ENCODE measurements around the gene CHAF1B. TPM values are rescaled to one million over a fixed set of nuclear protein-coding genes. Genes with fewer than 3 reads are reported as not detected.

CHAF1B gene
- total and polyA plus RNA-seq, 9 donors = 2.4 to 5.7 (median 4.5) TPM

DNA sequence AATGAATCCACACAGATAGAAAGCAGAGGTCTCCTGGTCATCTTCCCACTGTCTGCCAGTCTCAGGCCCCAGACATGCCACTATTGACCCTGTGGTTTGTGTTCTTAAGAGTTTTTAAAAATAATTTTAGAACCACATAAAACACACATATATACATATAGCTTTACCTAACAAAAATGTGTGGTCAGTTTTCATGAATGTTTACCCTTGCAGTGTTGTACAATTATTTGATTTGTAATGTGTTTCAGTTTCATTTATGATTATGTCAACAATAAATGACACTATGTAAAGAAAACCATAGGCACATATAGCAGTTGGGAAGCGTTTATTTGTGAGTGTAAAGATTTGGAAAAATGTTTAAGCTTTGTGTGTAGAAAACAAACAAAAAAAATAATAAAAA is 17.1 kb downstream of the CHAF1B start:
- DNase-seq = no peak
- peaks cover 15% of the 10 kb centered on the region for H3K36me3 ChIP-seq (ENCODE audit: control insufficient read depth, insufficient read depth, low read length)
- WGBS (ENCODE audit: insufficient coverage) = no CpG with 5 or more reads among the region's 1 CpG

GRCh38 chr21:36403713-36404112 is 18.5 kb downstream of the CHAF1B start:
- no peak for DNase-seq
- H3K9me3 ChIP-seq (replicated peaks; ENCODE audit: control insufficient read depth, low read depth, low read length) = no peaks in the 10 kb centered on the region
- WGBS (ENCODE audit: insufficient coverage) = 81% methylated on average over 3 of the region's 5 CpGs

More for the DNA sequence above, 17.1 kb downstream of the CHAF1B start:
- Histone ChIP-seq H3K9me3 (replicated peaks; ENCODE audit: control insufficient read depth, low read depth, low read length) (no peaks in the 10 kb centered on the region), H3K27ac (ENCODE audit: low read length) (no peak overlapping the region), H3K27me3 (ENCODE audit: control insufficient read depth, insufficient read depth, low read length) (no peaks in the 10 kb centered on the region), H3K4me1 (ENCODE audit: control insufficient read depth, insufficient read depth, low read length) (no peaks in the 10 kb centered on the region), H3K4me3 (ENCODE audit: low read length) (no peak overlapping the region)

GRCh38 chr21:36408568-36408967 is 23.4 kb downstream of the CHAF1B start:
- Histone ChIP-seq H3K27me3 (ENCODE audit: control insufficient read depth, insufficient read depth, low read length) (no peaks in the 10 kb centered on the region), H3K4me3 (ENCODE audit: low read length) (no peak overlapping the region), H3K9me3 (replicated peaks; ENCODE audit: control insufficient read depth, low read depth, low read length) (no peaks in the 10 kb centered on the region), H3K36me3 (ENCODE audit: control insufficient read depth, insufficient read depth, low read length) (peaks cover 19% of the 10 kb centered on the region), H3K27ac (ENCODE audit: low read length) (no peak overlapping the region), H3K4me1 (ENCODE audit: control insufficient read depth, insufficient read depth, low read length) (no peaks in the 10 kb centered on the region)
- no peak for DNase-seq
- WGBS (ENCODE audit: insufficient coverage) = 80% methylated on average over 2 of the region's 6 CpGs

More at GRCh38 chr21:36403713-36404112, 18.5 kb downstream of the CHAF1B start:
- H3K27ac ChIP-seq (ENCODE audit: low read length) = no peak overlapping the region
- no peak overlapping the region for H3K4me3 ChIP-seq (ENCODE audit: low read length)
- H3K4me1 ChIP-seq (ENCODE audit: control insufficient read depth, insufficient read depth, low read length) = no peaks in the 10 kb centered on the region
- H3K36me3 ChIP-seq (ENCODE audit: control insufficient read depth, insufficient read depth, low read length) = peaks cover 11% of the 10 kb centered on the region
- H3K27me3 ChIP-seq (ENCODE audit: control insufficient read depth, insufficient read depth, low read length) = no peaks in the 10 kb centered on the region

GRCh38 chr21:36411301-36411700 is 26.1 kb downstream of the CHAF1B start:
- no peak for DNase-seq
- H3K27me3 ChIP-seq (ENCODE audit: control insufficient read depth, insufficient read depth, low read length) = no peaks in the 10 kb centered on the region
- no peaks in the 10 kb centered on the region for H3K4me1 ChIP-seq (ENCODE audit: control insufficient read depth, insufficient read depth, low read length)
- WGBS (ENCODE audit: insufficient coverage) = 89% methylated on average over 4 of the region's 10 CpGs
- H3K27ac ChIP-seq (ENCODE audit: low read length) = no peak overlapping the region
- H3K4me3 ChIP-seq (ENCODE audit: low read length) = no peak overlapping the region
- peaks cover 27% of the 10 kb centered on the region for H3K36me3 ChIP-seq (ENCODE audit: control insufficient read depth, insufficient read depth, low read length)
- H3K9me3 ChIP-seq (replicated peaks; ENCODE audit: control insufficient read depth, low read depth, low read length) = no peaks in the 10 kb centered on the region

GRCh38 chr21:36412916-36413315 is 27.7 kb downstream of the CHAF1B start:
- Histone ChIP-seq H3K36me3 (ENCODE audit: control insufficient read depth, insufficient read depth, low read length) (peaks cover 27% of the 10 kb centered on the region), H3K9me3 (replicated peaks; ENCODE audit: control insufficient read depth, low read depth, low read length) (no peaks in the 10 kb centered on the region), H3K27me3 (ENCODE audit: control insufficient read depth, insufficient read depth, low read length) (no peaks in the 10 kb centered on the region), H3K4me1 (ENCODE audit: control insufficient read depth, insufficient read depth, low read length) (no peaks in the 10 kb centered on the region), H3K27ac (ENCODE audit: low read length) (no peak overlapping the region), H3K4me3 (ENCODE audit: low read length) (no peak overlapping the region)
- no peak for DNase-seq
- 79% methylated on average over 11 of the region's 11 CpGs for WGBS (ENCODE audit: insufficient coverage)

DNA sequence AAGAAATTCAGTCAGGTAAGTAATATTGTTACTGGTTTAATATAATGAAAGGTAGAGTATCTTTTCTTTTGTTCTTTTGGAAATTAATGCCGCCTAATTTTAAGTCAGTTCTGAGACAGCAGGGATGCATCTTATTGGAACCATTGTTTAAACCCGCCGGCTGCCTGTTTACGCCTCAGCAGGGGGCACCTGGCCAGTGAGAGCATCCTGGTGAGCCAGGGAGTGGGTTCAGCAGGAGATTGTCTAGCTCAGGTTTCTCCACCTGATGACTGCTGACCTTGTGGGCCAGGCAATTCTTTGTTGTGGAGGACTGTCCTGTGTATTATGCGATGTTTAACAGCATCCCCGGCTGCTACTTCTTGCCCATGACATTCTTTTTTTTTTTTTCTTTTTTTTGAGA is 30.2 kb downstream of the CHAF1B start:
- H3K27ac ChIP-seq (ENCODE audit: low read length) = no peak overlapping the region
- no peaks in the 10 kb centered on the region for H3K9me3 ChIP-seq (replicated peaks; ENCODE audit: control insufficient read depth, low read depth, low read length)
- H3K4me3 ChIP-seq (ENCODE audit: low read length) = no peak overlapping the region
- peaks cover 27% of the 10 kb centered on the region for H3K36me3 ChIP-seq (ENCODE audit: control insufficient read depth, insufficient read depth, low read length)
- WGBS (ENCODE audit: insufficient coverage) = 90% methylated on average over 4 of the region's 6 CpGs
- H3K4me1 ChIP-seq (ENCODE audit: control insufficient read depth, insufficient read depth, low read length) = no peaks in the 10 kb centered on the region
- H3K27me3 ChIP-seq (ENCODE audit: control insufficient read depth, insufficient read depth, low read length) = no peaks in the 10 kb centered on the region
- no peak for DNase-seq

GRCh38 chr21:36419241-36419640 is 34.0 kb downstream of the CHAF1B start:
- no peak for DNase-seq
- WGBS (ENCODE audit: insufficient coverage) = 92% methylated on average over 8 of the region's 14 CpGs
- H3K4me3 ChIP-seq (ENCODE audit: low read length) = no peak overlapping the region
- peaks cover 5% of the 10 kb centered on the region for H3K36me3 ChIP-seq (ENCODE audit: control insufficient read depth, insufficient read depth, low read length)
- no peaks in the 10 kb centered on the region for H3K9me3 ChIP-seq (replicated peaks; ENCODE audit: control insufficient read depth, low read depth, low read length)
- no peak overlapping the region for H3K27ac ChIP-seq (ENCODE audit: low read length)
- H3K27me3 ChIP-seq (ENCODE audit: control insufficient read depth, insufficient read depth, low read length) = no peaks in the 10 kb centered on the region
- H3K4me1 ChIP-seq (ENCODE audit: control insufficient read depth, insufficient read depth, low read length) = peaks cover 9% of the 10 kb centered on the region

GRCh38 chr21:36419996-36420395 is 34.8 kb downstream of the CHAF1B start:
- 27% methylated on average over 2 of the region's 8 CpGs for WGBS (ENCODE audit: insufficient coverage)
- Histone ChIP-seq H3K36me3 (ENCODE audit: control insufficient read depth, insufficient read depth, low read length) (peaks cover 3% of the 10 kb centered on the region), H3K4me3 (ENCODE audit: low read length) (no peak overlapping the region), H3K4me1 (ENCODE audit: control insufficient read depth, insufficient read depth, low read length) (peaks cover 9% of the 10 kb centered on the region), H3K27ac (ENCODE audit: low read length) (no peak overlapping the region), H3K9me3 (replicated peaks; ENCODE audit: control insufficient read depth, low read depth, low read length) (no peaks in the 10 kb centered on the region), H3K27me3 (ENCODE audit: control insufficient read depth, insufficient read depth, low read length) (no peaks in the 10 kb centered on the region)
- DNase-seq = peak; percentile 91

DNA sequence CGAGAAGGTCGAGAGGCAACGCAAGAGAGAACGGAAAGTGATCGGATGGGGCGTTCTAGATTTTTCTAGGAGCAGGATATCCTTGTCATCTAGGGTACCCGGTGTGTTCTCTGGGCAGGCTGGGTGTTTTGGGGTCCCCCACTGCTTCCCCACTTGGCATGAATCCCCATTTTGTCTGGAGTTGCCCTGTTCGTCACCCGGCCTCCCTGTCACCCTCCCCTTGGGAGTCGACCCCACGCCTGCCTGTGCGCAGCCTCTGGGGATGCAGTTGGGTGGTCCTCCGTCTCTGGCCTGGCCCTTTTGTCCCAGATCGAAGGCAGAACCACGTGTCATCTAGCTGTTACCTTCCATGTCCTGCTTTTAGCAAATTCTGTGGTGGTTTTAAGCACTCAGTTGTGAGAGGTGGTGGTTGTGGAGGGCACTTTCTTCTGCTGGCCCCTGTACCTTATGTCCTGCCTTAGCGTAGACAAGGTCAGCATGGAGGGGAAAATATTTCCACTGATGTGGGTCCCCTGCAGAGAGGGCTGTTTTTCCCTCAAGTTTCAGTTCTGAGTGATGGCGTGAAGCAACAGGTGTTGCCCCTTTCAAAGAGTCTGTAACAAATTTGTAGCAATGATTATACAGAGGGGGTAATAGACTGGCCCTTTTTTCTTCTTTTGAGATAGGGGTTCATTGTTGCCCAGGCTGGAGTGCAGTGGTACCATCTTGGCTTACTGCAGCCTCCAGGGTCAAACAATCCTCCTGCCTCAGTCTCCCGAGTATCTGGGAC is 35.6 kb downstream of the CHAF1B start:
- peaks cover 9% of the 10 kb centered on the region for H3K4me1 ChIP-seq (ENCODE audit: control insufficient read depth, insufficient read depth, low read length)
- H3K4me3 ChIP-seq (ENCODE audit: low read length) = no peak overlapping the region
- no peak overlapping the region for H3K27ac ChIP-seq (ENCODE audit: low read length)
- no peaks in the 10 kb centered on the region for H3K9me3 ChIP-seq (replicated peaks; ENCODE audit: control insufficient read depth, low read depth, low read length)
- H3K36me3 ChIP-seq (ENCODE audit: control insufficient read depth, insufficient read depth, low read length) = peaks cover 3% of the 10 kb centered on the region
- H3K27me3 ChIP-seq (ENCODE audit: control insufficient read depth, insufficient read depth, low read length) = no peaks in the 10 kb centered on the region
- no peak for DNase-seq
- 90% methylated on average over 11 of the region's 18 CpGs for WGBS (ENCODE audit: insufficient coverage)

- H3K27ac ChIP-seq (ENCODE audit: low read length) = no peak overlapping the region
- peak; percentile 25 for DNase-seq
- no peaks in the 10 kb centered on the region for H3K27me3 ChIP-seq (ENCODE audit: control insufficient read depth, insufficient read depth, low read length)
- no peaks in the 10 kb centered on the region for H3K36me3 ChIP-seq (ENCODE audit: control insufficient read depth, insufficient read depth, low read length)
- WGBS (ENCODE audit: insufficient coverage) = 55% methylated on average over 18 of the region's 28 CpGs
- no peak overlapping the region for H3K4me3 ChIP-seq (ENCODE audit: low read length)
- H3K4me1 ChIP-seq (ENCODE audit: control insufficient read depth, insufficient read depth, low read length) = peaks cover 9% of the 10 kb centered on the region
- no peaks in the 10 kb centered on the region for H3K9me3 ChIP-seq (replicated peaks; ENCODE audit: control insufficient read depth, low read depth, low read length)
Observed at GRCh38 chr21:36422279-36423098, 37.3 kb downstream of the CHAF1B start.

All from muscle of leg (tissue), 11 donors.